ENCODE data around the gene STPG4. TPM values are rescaled to one million over a fixed set of nuclear protein-coding genes. Genes with fewer than 3 reads are reported as not detected.

Gene STPG4
- polyA plus RNA-seq, 1 of the 3 experiments (the other 2 are of a cell fraction): 0.20 TPM

DNA sequence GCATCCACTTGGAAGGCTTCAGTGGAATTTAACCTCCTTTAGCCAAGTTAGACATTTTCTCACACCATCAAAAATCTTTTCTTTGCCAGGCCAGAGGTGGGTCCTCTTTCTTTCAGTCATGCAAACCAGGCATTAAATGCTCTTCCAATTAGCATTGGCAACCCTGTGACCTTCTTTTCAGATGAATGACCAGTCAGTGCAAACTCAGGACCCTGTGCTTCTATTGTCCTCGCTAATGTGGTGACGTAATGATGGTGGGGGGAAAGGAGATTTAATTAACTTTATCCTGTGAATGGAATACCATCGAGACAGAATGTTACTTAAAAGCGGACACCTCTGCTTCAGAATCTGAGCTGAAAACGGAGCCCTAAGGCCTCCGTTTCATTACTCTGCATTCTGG is 23.2 kb upstream of the STPG4 start:
- CTCF ChIA-PET: interaction anchor here (0.7 to 2.4 kb wide), 9 partner anchors 9 to 185 kb away, joined by 3 to 7 read pairs (median 4); no protein-coding TSS in a partner anchor
- H3K4me2 ChIP-seq: no peak overlapping the region

DNA sequence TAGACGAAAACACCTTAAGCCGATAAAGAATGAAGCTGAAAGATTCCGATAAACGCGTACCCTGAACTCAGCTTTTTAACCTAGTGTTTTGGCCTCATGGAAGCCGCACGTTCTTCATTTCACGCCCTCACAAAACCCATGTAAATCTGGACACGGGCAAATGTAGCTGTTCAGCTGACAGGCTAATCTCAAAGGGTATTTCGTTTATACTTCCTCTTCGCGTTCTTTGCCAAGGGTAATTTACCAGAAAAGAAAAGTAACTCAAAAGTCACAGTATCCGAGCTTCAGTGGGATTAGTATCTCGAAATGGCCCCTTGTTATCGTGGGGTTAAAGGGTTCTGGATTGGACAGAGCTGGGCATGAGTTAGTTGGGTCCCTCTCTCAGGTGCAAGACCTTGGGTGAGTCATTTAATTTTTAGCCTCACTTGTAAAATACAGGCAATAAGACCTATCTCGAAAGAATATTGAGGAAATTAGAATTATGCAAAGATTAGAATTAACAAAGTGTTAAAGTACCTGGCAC is 22.0 kb upstream of the STPG4 start:
- H3K4me3 ChIP-seq (ENCODE audit: low read depth in 2 of 2, low read length in 1 of 2): peak overlapping the region; percentile 100
- H3F3A ChIP-seq (replicated peaks; ENCODE audit: insufficient read depth): peaks cover 26% of the 10 kb centered on the region
- POLR2A ChIA-PET: interaction anchor here (0.7 kb wide), 2 partner anchors 115 to 195 kb away, joined by 3 to 5 read pairs; no protein-coding TSS in a partner anchor
- H3K36me3 ChIP-seq (replicated peaks in 1 of 2; ENCODE audit: control insufficient read depth in 1 of 2, insufficient read depth in 2 of 2, low read length in 1 of 2): peaks cover 16 to 23% of the 10 kb centered on the region in 2 experiments
- H3K9me3 ChIP-seq: no peaks in the 10 kb centered on the region
- H3K9ac ChIP-seq: peak overlapping the region; percentile 100
- H3K9me2 ChIP-seq: no peaks in the 10 kb centered on the region
- CTCF ChIA-PET: interaction anchor here (1.8 kb wide), 1 partner anchor 72 kb away, joined by 4 read pairs; no protein-coding TSS in a partner anchor
- H3K79me2 ChIP-seq (ENCODE audit: insufficient read depth): peaks cover 48% of the 10 kb centered on the region
- H3K27me3 ChIP-seq (ENCODE audit: insufficient read depth): no peaks in the 10 kb centered on the region
- H2AFZ ChIP-seq (ENCODE audit: low read depth): peak overlapping the region; percentile 81
- peak overlapping the region; percentile 98 to 100 for H3K27ac ChIP-seq (ENCODE audit: low read depth in 2 of 2, low read length in 1 of 2)
- no peak for DNase-seq
- WGBS (ENCODE audit: low lambda C conversion rate): 37% methylated on average over 16 of the region's 16 CpGs
- peak overlapping the region; percentile 80 for H3K4me2 ChIP-seq
- H4K20me1 ChIP-seq (ENCODE audit: insufficient read depth): peaks cover 33% of the 10 kb centered on the region
- peaks cover 10 to 17% of the 10 kb centered on the region in 2 experiments; a peak in 3 of 4 replicates for H3K4me1 ChIP-seq (ENCODE audit: control insufficient read depth in 1 of 2, insufficient read depth in 2 of 2, low read depth in 1 of 2, low read length in 1 of 2)
- TF ChIP-seq, protein P1, sequence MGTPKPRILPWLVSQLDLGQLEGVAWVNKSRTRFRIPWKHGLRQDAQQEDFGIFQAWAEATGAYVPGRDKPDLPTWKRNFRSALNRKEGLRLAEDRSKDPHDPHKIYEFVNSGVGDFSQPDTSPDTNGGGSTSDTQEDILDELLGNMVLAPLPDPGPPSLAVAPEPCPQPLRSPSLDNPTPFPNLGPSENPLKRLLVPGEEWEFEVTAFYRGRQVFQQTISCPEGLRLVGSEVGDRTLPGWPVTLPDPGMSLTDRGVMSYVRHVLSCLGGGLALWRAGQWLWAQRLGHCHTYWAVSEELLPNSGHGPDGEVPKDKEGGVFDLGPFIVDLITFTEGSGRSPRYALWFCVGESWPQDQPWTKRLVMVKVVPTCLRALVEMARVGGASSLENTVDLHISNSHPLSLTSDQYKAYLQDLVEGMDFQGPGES (IDR thresholded peaks at IDR 0.05; ENCODE audit: low read depth, low read length): no peak
- 0 out of 2 replicates have a peak, but pooled peaks have one; percentile 2 for TF ChIP-seq SMC3 (IDR thresholded peaks at IDR 0.05; ENCODE audit: low read depth, low read length)

More for the DNA sequence above, 23.2 kb upstream of the STPG4 start:
- H3K27me3 ChIP-seq (ENCODE audit: insufficient read depth): no peaks in the 10 kb centered on the region
- H2AFZ ChIP-seq (ENCODE audit: low read depth): no peak overlapping the region
- H3K4me3 ChIP-seq (ENCODE audit: low read depth in 2 of 2, low read length in 1 of 2): no peak overlapping the region
- peaks cover 24% of the 10 kb centered on the region for H3F3A ChIP-seq (replicated peaks; ENCODE audit: insufficient read depth)
- peaks cover 13% of the 10 kb centered on the region in 2 experiments for H3K36me3 ChIP-seq (replicated peaks in 1 of 2; ENCODE audit: control insufficient read depth in 1 of 2, insufficient read depth in 2 of 2, low read length in 1 of 2)
- no peak for DNase-seq
- no peaks in the 10 kb centered on the region for H3K9me2 ChIP-seq
- peaks cover 6 to 9% of the 10 kb centered on the region in 2 experiments; a peak in 3 of 4 replicates for H3K4me1 ChIP-seq (ENCODE audit: control insufficient read depth in 1 of 2, insufficient read depth in 2 of 2, low read depth in 1 of 2, low read length in 1 of 2)
- TF ChIP-seq NRF1 (IDR thresholded peaks at IDR 0.05; ENCODE audit: low read depth, low read length) (no peak), RXRA (IDR thresholded peaks at IDR 0.05; ENCODE audit: borderline replicate concordance, low read depth) (no peak), RCOR1 (IDR thresholded peaks at IDR 0.05; ENCODE audit: low read length) (no peak), MEF2A (IDR thresholded peaks at IDR 0.05; ENCODE audit: borderline replicate concordance, low read depth) (no peak), FOXJ3 (CRISPR knock-in tag; IDR thresholded peaks at IDR 0.05) (no peak)
- TF ChIP-seq, protein P2, sequence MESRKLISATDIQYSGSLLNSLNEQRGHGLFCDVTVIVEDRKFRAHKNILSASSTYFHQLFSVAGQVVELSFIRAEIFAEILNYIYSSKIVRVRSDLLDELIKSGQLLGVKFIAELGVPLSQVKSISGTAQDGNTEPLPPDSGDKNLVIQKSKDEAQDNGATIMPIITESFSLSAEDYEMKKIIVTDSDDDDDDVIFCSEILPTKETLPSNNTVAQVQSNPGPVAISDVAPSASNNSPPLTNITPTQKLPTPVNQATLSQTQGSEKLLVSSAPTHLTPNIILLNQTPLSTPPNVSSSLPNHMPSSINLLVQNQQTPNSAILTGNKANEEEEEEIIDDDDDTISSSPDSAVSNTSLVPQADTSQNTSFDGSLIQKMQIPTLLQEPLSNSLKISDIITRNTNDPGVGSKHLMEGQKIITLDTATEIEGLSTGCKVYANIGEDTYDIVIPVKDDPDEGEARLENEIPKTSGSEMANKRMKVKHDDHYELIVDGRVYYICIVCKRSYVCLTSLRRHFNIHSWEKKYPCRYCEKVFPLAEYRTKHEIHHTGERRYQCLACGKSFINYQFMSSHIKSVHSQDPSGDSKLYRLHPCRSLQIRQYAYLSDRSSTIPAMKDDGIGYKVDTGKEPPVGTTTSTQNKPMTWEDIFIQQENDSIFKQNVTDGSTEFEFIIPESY (IDR thresholded peaks at IDR 0.05; ENCODE audit: borderline replicate concordance, low read depth): no peak
- TF ChIP-seq, protein P3, sequence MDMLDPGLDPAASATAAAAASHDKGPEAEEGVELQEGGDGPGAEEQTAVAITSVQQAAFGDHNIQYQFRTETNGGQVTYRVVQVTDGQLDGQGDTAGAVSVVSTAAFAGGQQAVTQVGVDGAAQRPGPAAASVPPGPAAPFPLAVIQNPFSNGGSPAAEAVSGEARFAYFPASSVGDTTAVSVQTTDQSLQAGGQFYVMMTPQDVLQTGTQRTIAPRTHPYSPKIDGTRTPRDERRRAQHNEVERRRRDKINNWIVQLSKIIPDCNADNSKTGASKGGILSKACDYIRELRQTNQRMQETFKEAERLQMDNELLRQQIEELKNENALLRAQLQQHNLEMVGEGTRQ (IDR thresholded peaks at IDR 0.05; ENCODE audit: borderline replicate concordance, low read depth, low read length): no peak
- WGBS (ENCODE audit: low lambda C conversion rate): 95% methylated on average over 6 of the region's 6 CpGs
- POLR2A ChIA-PET: interaction anchor here (0.9 kb wide), 1 partner anchor 144 kb away, joined by 3 read pairs; no protein-coding TSS in a partner anchor
- H3K79me2 ChIP-seq (ENCODE audit: insufficient read depth): peaks cover 36% of the 10 kb centered on the region
- no peaks in the 10 kb centered on the region for H3K9me3 ChIP-seq
- H4K20me1 ChIP-seq (ENCODE audit: insufficient read depth): peaks cover 21% of the 10 kb centered on the region
- no peak overlapping the region for H3K27ac ChIP-seq (ENCODE audit: low read depth in 2 of 2, low read length in 1 of 2)
- no peak overlapping the region for H3K9ac ChIP-seq

Measured in SK-N-SH (cell line).